Skeletal muscle satellite cell (primary cell): Measurements from ENCODE around the gene NBEAL1.
"Not testable (repeated sequence)": the region's sequence is repeated elsewhere in the genome, so short reads cannot be mapped to it uniquely, and the experiment has no call there.

Experiments used
- H3K27me3 ChIP-seq: 2 replicates; pipeline ENCODE4 v1.7.0; 2013; ENCODE audit warnings: low read length; ENCODE audit not compliant: control insufficient read depth, insufficient read depth
- H3K36me3 ChIP-seq: 2 replicates; pipeline ENCODE4 v1.7.0; 2013; ENCODE audit warnings: mild to moderate bottlenecking, control low read depth, low read length; ENCODE audit not compliant: insufficient read depth
- H3K4me1 ChIP-seq: 2 replicates; pipeline ENCODE4 v1.7.0; 2013; ENCODE audit warnings: low read length; ENCODE audit not compliant: control insufficient read depth, insufficient read depth
- H3K4me2 ChIP-seq: 2 replicates; pipeline ENCODE4 v1.7.0; 2013; ENCODE audit warnings: mild to moderate bottlenecking, low read length
- H3K4me3 ChIP-seq: 2 replicates; pipeline ENCODE4 v1.7.0; 2013; ENCODE audit warnings: low read length
- H3K9ac ChIP-seq: 2 replicates; pipeline ENCODE4 v1.7.0; 2013; ENCODE audit warnings: mild to moderate bottlenecking, low read depth, low read length, moderate library complexity
- H3K9me3 ChIP-seq: replicated peaks from 2 replicates; pipeline ENCODE4 v1.7.0; 2013; ENCODE audit warnings: mild to moderate bottlenecking, control low read depth, low read length

Gene NBEAL1

DNA sequence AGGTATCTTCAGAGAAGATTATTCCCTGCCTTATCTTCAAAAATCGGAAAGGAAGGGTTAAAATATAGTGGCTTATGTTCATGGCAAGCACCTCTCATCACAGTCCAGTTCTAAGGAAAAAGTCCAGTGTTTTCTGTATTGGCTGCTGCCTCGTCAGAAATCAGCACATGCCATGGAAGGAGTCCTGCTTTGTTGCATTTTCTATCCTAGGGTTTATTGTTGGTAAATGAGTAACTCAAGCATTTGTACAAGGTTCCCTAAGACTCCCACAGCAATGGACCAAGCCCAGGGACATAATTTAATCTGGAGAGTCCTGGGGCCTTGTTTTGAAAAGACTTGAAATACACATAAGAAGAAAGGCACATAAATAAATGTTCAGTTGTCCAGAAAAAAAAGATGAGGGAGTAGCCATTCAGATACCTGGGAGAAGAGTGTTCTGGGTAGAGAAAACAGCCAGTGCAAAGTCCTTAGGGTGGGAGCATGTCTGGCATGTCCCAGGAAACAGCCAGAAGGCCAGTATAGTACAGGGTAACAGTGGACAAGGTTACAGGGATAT lies 26.4 kb downstream of the NBEAL1 start:
- H3K36me3 ChIP-seq = peaks cover 21% of the 10 kb centered on the region
- H3K4me2 ChIP-seq = no peak overlapping the region
- H3K4me1 ChIP-seq = no peaks in the 10 kb centered on the region
- H3K9me3 ChIP-seq = no peaks in the 10 kb centered on the region
- H3K27me3 ChIP-seq = no peaks in the 10 kb centered on the region
- H3K9ac ChIP-seq = no peak overlapping the region
- H3K4me3 ChIP-seq = no peak overlapping the region

DNA sequence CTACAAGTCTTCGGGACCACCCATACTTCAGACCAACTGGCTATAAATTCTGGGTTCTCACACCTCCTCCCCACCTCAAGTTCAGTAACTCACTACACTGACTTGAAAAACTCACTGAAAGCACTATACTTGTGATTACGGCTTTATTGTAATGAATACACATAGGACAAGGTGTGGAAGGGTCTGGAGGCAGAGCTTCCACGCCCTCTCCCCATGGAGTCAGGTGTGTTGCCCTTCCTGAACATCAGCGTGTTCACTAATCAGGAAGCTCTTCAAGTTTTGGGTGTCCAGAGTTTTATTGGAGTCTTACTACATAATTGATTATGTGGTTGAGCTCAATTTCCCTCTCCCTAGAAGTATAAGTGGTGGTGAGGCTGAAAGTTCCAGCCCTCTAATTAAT lies 27.5 kb downstream of the NBEAL1 start:
- peaks cover 25% of the 10 kb centered on the region for H3K36me3 ChIP-seq

DNA sequence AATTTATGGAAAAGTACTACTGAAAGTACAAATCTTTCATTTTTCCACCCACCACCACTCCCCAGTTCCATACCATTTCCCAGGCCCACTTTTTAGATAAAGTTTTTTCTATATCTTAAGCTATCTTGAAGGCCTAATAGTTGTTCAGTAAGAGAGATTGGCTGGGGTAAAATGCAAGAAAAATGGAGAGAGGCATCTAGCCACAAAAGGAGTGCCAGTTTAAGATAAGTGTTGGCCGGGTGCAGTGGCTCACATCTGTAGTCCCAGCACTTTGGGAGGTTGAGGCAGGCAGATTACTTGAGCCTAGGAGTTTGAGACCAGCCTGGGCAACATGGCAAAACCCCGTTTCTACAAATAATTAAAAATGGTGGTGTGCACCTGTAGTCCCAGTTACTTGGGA lies 28.6 kb downstream of the NBEAL1 start:
- H3K4me1 ChIP-seq = no peaks in the 10 kb centered on the region
- H3K36me3 ChIP-seq = peaks cover 28% of the 10 kb centered on the region
- H3K9me3 ChIP-seq = no peaks in the 10 kb centered on the region

More for the DNA sequence above, 27.5 kb downstream of the NBEAL1 start:
- Histone ChIP-seq H3K9ac (no peak overlapping the region), H3K9me3 (no peaks in the 10 kb centered on the region), H3K4me3 (no peak overlapping the region), H3K4me1 (no peaks in the 10 kb centered on the region), H3K4me2 (no peak overlapping the region), H3K27me3 (no peaks in the 10 kb centered on the region)

DNA sequence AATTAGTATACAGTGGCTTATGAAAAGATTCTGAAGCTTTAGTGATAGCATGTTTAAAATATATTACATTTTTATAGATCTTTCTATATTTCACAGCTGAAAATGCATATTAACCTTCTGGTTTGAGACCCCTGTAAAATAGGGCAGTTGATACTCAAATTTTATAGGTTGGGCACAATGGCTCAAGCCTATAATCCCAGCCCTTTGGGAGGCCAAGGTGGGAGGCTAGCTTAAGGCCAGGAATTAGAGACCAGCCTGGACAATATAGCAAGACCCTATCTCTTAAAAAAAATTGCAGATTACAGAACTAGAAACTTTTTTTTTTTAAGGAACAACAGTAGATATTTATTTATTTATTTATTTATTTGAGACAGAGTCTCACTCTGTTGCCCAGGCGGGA lies 31.2 kb downstream of the NBEAL1 start:
- Histone ChIP-seq H3K4me2 (no peak overlapping the region), H3K27me3 (no peaks in the 10 kb centered on the region), H3K9ac (no peak overlapping the region), H3K4me1 (no peaks in the 10 kb centered on the region), H3K9me3 (no peaks in the 10 kb centered on the region), H3K36me3 (peaks cover 34% of the 10 kb centered on the region), H3K4me3 (no peak overlapping the region)

More for the DNA sequence above, 28.6 kb downstream of the NBEAL1 start:
- H3K27me3 ChIP-seq = no peaks in the 10 kb centered on the region
- H3K4me3 ChIP-seq = no peak overlapping the region
- H3K4me2 ChIP-seq = no peak overlapping the region
- no peak overlapping the region for H3K9ac ChIP-seq

DNA sequence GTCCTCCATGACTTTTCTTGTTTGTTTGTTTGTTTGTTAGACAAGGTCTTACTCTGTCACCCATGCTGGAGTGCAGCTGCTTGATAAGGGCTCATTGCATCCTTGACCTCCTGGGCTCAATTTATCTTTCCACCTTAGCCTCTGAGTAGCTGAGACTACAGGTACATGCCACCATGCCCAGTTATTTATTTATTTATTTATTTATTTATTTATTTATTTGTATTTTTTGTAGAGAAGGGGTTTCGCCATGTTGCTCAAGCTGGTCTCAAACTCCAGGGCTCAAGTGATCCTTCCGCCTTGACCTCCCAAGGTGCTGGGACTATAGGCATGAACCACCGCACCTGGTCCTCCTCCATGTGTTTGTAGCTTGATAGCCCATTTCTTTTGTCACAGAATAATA lies 37.9 kb downstream of the NBEAL1 start:
- Histone ChIP-seq H3K4me3 (no peak overlapping the region), H3K36me3 (peaks cover 36% of the 10 kb centered on the region), H3K27me3 (no peaks in the 10 kb centered on the region), H3K4me2 (no peak overlapping the region), H3K4me1 (no peaks in the 10 kb centered on the region), H3K9ac (no peak overlapping the region), H3K9me3 (no peaks in the 10 kb centered on the region)

DNA sequence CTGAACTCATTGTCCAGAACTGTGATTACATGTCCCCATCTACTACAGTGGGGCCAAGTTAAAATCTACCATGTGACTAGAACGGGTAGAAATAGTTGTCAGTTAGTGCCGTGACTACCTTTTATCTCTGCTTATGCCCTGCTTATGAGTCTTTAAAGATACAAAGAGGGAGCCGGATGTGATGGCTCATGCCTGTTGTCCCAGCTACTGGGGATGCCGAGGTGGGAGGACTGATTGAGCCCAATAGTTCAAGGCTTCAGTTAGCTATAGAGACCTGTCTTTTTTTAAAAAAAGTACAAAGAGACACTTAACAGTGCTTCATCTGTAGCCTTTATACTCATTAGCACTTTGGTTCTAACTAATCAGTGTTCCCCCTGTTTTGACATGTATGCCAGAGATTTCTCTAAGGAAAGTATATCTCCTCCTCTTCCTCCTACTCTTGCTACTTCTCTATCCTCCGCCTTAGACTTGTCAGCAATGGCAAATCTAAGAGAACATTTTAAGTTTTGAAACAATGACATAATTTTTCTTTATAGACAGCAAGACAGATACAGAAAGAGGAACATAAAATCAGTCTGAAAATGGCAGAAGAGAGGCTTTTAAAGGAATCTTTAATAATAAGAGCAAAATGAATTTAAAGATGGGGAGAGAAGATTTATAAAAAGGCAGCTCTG lies 45.0 kb downstream of the NBEAL1 start:
- Histone ChIP-seq H3K4me2 (no peak overlapping the region), H3K27me3 (no peaks in the 10 kb centered on the region), H3K4me3 (no peak overlapping the region), H3K4me1 (no peaks in the 10 kb centered on the region), H3K36me3 (peaks cover 41% of the 10 kb centered on the region), H3K9ac (no peak overlapping the region), H3K9me3 (no peaks in the 10 kb centered on the region)

DNA sequence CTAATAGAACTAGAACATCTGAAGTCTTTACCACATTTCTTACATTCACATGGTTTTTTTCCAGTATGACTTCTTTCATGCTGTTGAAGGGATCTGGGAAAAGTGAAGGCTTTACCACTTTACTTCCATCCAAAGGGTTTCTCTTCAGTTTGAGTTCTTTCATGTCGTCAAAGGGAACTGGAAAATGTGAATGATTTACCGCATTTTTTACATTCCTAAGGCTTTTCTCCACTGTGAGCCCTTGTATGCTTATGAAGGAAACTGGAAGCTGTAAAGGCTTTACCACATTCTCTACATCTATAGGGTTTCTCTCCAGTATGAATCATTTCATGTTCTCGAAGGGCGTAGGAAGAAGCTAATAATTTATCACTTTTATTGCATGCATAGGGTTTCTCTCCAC lies 46.7 kb downstream of the NBEAL1 start:
- H3K4me3 ChIP-seq = no peak overlapping the region
- H3K36me3 ChIP-seq = peaks cover 44% of the 10 kb centered on the region
- no peaks in the 10 kb centered on the region for H3K9me3 ChIP-seq
- no peaks in the 10 kb centered on the region for H3K4me1 ChIP-seq
- peak overlapping the region; percentile 16 for H3K4me2 ChIP-seq
- no peak overlapping the region for H3K9ac ChIP-seq
- H3K27me3 ChIP-seq = no peaks in the 10 kb centered on the region

DNA sequence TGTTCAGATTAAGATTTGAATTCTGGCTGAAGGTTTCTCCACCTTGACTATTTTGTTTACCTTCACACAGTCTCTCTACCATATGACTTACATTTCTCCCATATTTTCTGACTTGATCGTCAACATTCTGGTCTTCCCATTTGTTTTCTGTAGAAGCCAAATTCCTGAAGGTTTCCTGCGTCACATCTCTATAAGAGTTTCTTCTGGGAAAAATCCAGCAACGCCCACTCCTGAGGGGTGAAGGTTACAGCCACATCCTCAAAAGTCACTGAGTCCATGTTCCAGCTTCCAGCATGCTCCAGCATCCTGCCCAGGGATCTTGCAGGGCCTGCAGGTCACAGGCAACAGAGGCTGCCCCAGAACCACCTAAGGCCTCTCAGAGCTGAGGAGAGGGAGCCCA lies 47.5 kb downstream of the NBEAL1 start:
- Histone ChIP-seq H3K9ac (no peak overlapping the region), H3K36me3 (peaks cover 43% of the 10 kb centered on the region), H3K9me3 (no peaks in the 10 kb centered on the region)

DNA sequence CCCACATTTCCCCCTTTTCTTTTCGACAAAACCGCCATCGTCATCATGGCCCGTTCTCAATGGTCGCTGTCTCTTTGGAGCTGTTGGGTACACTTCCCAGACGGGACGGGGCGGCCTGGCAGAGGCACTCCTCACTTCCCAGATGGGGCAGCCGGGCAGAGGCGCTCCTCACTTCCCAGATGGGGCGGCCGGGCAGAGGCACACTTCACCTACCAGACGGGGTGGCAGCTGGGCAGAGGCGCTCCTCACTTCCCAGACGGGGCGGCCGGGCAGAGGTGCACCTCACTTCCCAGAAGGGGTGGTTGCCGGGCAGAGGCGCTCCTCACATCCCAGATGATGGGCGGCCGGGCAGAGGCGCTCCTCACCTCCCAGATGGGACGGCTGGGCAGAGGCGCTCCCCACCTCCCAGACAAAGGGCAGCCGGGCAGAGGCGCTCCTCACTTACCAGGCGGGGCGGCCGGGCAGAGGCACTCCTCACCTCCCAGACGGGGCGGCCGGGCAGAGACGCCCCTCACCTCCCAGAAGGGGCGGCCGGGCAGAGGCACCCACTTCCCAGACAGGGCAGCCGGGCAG lies 51.9 kb downstream of the NBEAL1 start:
- not testable (repeated sequence) for H3K9me3 ChIP-seq, H3K4me2 ChIP-seq, H3K27me3 ChIP-seq, H3K4me1 ChIP-seq, H3K4me3 ChIP-seq, H3K9ac ChIP-seq
- H3K36me3 ChIP-seq = peaks cover 47% of the 10 kb centered on the region

More for the DNA sequence above, 47.5 kb downstream of the NBEAL1 start:
- Histone ChIP-seq H3K4me2 (no peak overlapping the region), H3K4me3 (no peak overlapping the region), H3K4me1 (no peaks in the 10 kb centered on the region), H3K27me3 (no peaks in the 10 kb centered on the region)

DNA sequence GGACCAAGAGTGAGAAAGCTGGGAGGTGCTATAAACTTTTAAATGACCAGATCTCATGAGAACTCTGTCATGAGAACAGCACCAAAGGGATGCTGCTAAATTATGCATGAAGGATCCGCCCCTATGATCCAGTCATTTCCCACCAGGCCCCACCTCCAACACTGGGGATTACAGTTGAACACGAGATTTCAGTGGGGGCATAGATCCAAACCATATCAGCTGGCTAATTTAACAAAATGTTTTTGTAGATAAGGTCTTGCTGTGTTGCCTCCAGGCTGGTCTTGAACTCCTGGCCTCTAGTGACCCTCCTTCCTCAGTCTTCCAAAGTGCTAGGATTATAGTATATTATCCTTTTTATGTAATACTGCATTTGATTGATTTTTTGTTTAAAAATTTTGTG lies 56.0 kb downstream of the NBEAL1 start:
- peaks cover 45% of the 10 kb centered on the region for H3K36me3 ChIP-seq
- no peak overlapping the region for H3K4me2 ChIP-seq
- H3K4me1 ChIP-seq = no peaks in the 10 kb centered on the region

DNA sequence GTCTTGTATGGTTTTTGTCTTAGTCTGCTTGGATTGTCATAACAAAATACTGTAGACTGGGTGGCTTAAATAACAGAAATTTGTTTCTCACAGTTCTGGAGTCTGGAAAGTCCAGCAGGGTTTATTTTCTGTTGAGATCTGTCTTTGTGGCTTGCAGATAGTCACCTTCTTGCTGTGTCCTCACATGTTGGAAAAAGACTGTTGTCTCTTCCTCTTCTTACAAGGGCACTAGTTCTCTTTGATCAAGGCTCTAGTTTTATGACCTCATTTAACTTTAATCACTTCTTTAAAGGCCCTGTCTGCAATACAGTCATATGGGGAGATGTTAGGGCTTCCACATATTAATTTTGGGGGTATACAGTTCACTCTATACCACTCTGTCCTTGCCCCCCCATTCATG lies 56.5 kb downstream of the NBEAL1 start:
- H3K4me3 ChIP-seq = no peak overlapping the region
- no peak overlapping the region for H3K4me2 ChIP-seq
- peaks cover 45% of the 10 kb centered on the region for H3K36me3 ChIP-seq
- H3K27me3 ChIP-seq = no peaks in the 10 kb centered on the region
- no peak overlapping the region for H3K9ac ChIP-seq
- no peaks in the 10 kb centered on the region for H3K9me3 ChIP-seq
- no peaks in the 10 kb centered on the region for H3K4me1 ChIP-seq

More for the DNA sequence above, 56.0 kb downstream of the NBEAL1 start:
- no peaks in the 10 kb centered on the region for H3K9me3 ChIP-seq
- no peaks in the 10 kb centered on the region for H3K27me3 ChIP-seq
- no peak overlapping the region for H3K4me3 ChIP-seq
- no peak overlapping the region for H3K9ac ChIP-seq

DNA sequence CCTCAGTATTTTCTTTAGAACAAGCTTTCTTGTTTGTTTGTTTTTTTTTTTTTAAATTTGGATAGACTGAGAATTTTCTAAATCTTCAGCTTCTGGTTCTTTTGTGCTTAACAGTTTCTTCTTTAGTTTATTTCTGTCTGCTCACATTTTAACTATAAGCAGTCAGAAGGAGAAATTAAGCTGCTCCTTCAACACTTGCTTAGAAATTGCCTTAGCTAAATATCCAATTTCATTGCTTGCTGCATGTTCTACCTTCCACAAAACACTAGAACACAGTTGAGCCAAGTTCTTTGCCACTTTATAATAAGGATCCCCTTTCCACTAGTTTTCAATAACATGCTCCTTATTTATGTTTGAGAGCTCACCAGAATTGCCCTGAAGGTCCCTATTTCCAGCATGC lies 57.7 kb downstream of the NBEAL1 start:
- H3K36me3 ChIP-seq = peaks cover 45% of the 10 kb centered on the region
- H3K27me3 ChIP-seq = no peaks in the 10 kb centered on the region
- no peak overlapping the region for H3K9ac ChIP-seq
- H3K9me3 ChIP-seq = no peaks in the 10 kb centered on the region
- no peak overlapping the region for H3K4me3 ChIP-seq
- H3K4me2 ChIP-seq = no peak overlapping the region
- H3K4me1 ChIP-seq = no peaks in the 10 kb centered on the region
